Kidney (tissue), 14 donors: ENCODE data around the gene CFB. TPM values are rescaled to one million over a fixed set of nuclear protein-coding genes. Genes with fewer than 3 reads are reported as not detected.

Source experiments
- DNase-seq, 5 donors: peaks; one replicate each; pipeline ENCODE4 v3.0.0-alpha.2; 2013 to 2020
- FAIRE-seq: peaks from 2 replicates; lab custom pipeline; 2012; peaks lifted over from hg19 to GRCh38; lab: Jason Lieb, UNC
- H3K27ac ChIP-seq, 2 donors: one replicate each; pipeline ENCODE4 v1.7.0; 2013; ENCODE audit warnings: low read depth in 2 of 2, low read length in 2 of 2, inconsistent platforms in 1 of 2
- H3K27me3 ChIP-seq: one replicate; pipeline ENCODE4 v1.7.1; 2013; ENCODE audit warnings: low read length, inconsistent platforms; ENCODE audit not compliant: control insufficient read depth, insufficient read depth
- H3K36me3 ChIP-seq, 3 donors: one replicate each; pipeline versions ENCODE4 v1.7.0 to v1.7.1; 2013; ENCODE audit warnings: low read length in 3 of 3, control low read depth in 1 of 3, inconsistent platforms in 1 of 3; ENCODE audit not compliant: insufficient read depth in 3 of 3, control insufficient read depth in 2 of 3
- H3K4me1 ChIP-seq, 3 donors: one replicate each; pipeline versions ENCODE4 v1.7.0 to v1.7.1; 2013; ENCODE audit warnings: low read length in 3 of 3, inconsistent platforms in 1 of 3, low read depth in 1 of 3; ENCODE audit not compliant: control insufficient read depth in 2 of 3, insufficient read depth in 2 of 3
- H3K4me3 ChIP-seq, 3 donors: one replicate each; pipeline versions ENCODE4 v1.7.0 to v1.8.1; 2013; ENCODE audit warnings: low read length in 3 of 3, control low read depth in 1 of 3, inconsistent platforms in 1 of 3
- H3K9ac ChIP-seq, 3 donors: one replicate each; pipeline versions ENCODE4 v1.7.0 to v1.7.1; 2013; ENCODE audit warnings: low read length in 3 of 3, control low read depth in 1 of 3, inconsistent platforms in 1 of 3
- H3K9me3 ChIP-seq, 3 donors: one replicate each; pipeline versions ENCODE4 v1.7.0 to v1.7.1; 2013; ENCODE audit warnings: low read length in 3 of 3, control low read depth in 1 of 3, inconsistent platforms in 1 of 3; ENCODE audit not compliant: control insufficient read depth in 2 of 3, insufficient read depth in 1 of 3
- intact Hi-C: fragments of 100-400 bp; cut with DNase I; formaldehyde crosslinking; loops from one replicate; pipeline ENCODE4 v1.11.1; 2022
- polyA plus RNA-seq: library from polyadenylated mRNA; stranded (reverse); fragments of 350-450 nt; fragmentation: Illumina TruSeq; extraction: RNeasy Lipid Tissue Mini Kit (QIAGEN cat#74804); gene quantifications from one replicate; pipeline ENCODE4 v1.2.3, GENCODE V29; 2014; ENCODE audit warnings: low read depth, low replicate concordance; ENCODE audit not compliant: insufficient read depth
- total RNA-seq: library from RNA; stranded (reverse); fragmentation: NEBNext Ultra II Directional; extraction: Animal tissue kit (Norgen Biotek cat#: 25700); gene quantifications from one replicate; pipeline ENCODE4 v1.2.1, GENCODE V29; 2021
- TF ChIP-seq, protein P1 (sequence below): IDR thresholded peaks from 3 replicates; pipeline ENCODE4 v1.5.1; 2012; ENCODE audit warnings: mild to moderate bottlenecking, moderate library complexity, borderline replicate concordance; ENCODE audit not compliant: insufficient read depth; ENCODE audit errors: extremely low read depth
- donor health status: control.
- donor health status: control.
- donor health status: control.
- donor health status: control.
- donor health status: control.
- donor health status: DM: yes; HTN: yes; CAD: no.
- donor health status: Normal renal cell carcinoma (clear cell type).

Gene CFB
- total and polyA plus RNA-seq, 2 donors from 2014 or later: 154 to 200 TPM

GRCh38 chr6:31918069-31918720 lies 27.7 kb upstream of the CFB start:
- Histone ChIP-seq H3K9ac (no peak overlapping the region), H3K4me3 (no peak overlapping the region), H3K27ac (no peak overlapping the region), H3K36me3 (no peaks in the 10 kb centered on the region), H3K27me3 (no peaks in the 10 kb centered on the region), H3K9me3 (no peaks in the 10 kb centered on the region), H3K4me1 (no peaks in the 10 kb centered on the region)
- DNase-seq (no peak), FAIRE-seq (no peak)
- TF ChIP-seq, protein P1, sequence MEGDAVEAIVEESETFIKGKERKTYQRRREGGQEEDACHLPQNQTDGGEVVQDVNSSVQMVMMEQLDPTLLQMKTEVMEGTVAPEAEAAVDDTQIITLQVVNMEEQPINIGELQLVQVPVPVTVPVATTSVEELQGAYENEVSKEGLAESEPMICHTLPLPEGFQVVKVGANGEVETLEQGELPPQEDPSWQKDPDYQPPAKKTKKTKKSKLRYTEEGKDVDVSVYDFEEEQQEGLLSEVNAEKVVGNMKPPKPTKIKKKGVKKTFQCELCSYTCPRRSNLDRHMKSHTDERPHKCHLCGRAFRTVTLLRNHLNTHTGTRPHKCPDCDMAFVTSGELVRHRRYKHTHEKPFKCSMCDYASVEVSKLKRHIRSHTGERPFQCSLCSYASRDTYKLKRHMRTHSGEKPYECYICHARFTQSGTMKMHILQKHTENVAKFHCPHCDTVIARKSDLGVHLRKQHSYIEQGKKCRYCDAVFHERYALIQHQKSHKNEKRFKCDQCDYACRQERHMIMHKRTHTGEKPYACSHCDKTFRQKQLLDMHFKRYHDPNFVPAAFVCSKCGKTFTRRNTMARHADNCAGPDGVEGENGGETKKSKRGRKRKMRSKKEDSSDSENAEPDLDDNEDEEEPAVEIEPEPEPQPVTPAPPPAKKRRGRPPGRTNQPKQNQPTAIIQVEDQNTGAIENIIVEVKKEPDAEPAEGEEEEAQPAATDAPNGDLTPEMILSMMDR: no peak
- intact Hi-C loops: no loop called here

GRCh38 chr6:31919624-31920303 lies 26.1 kb upstream of the CFB start:
- Histone ChIP-seq H3K4me1 (no peaks in the 10 kb centered on the region), H3K9me3 (no peaks in the 10 kb centered on the region), H3K9ac (no peak overlapping the region), H3K27me3 (no peaks in the 10 kb centered on the region), H3K36me3 (no peaks in the 10 kb centered on the region), H3K4me3 (no peak overlapping the region), H3K27ac (no peak overlapping the region)
- TF ChIP-seq, protein P1: no peak
- DNase-seq: no peak
- FAIRE-seq: no peak
- intact Hi-C loops: no loop called here

GRCh38 chr6:31920811-31921210 lies 25.1 kb upstream of the CFB start:
- no peaks in the 10 kb centered on the region for H3K9me3 ChIP-seq
- TF ChIP-seq, protein P1: no peak
- H3K36me3 ChIP-seq: no peaks in the 10 kb centered on the region
- no peaks in the 10 kb centered on the region for H3K27me3 ChIP-seq
- intact Hi-C loops: no loop called here
- H3K9ac ChIP-seq: no peak overlapping the region
- H3K4me3 ChIP-seq: no peak overlapping the region
- DNase-seq (no peak), FAIRE-seq (no peak)
- no peak overlapping the region for H3K27ac ChIP-seq
- H3K4me1 ChIP-seq: no peaks in the 10 kb centered on the region
